AG09309 (cell line): ENCODE measurements around the gene UEVLD.

Experiments
- DNase-seq: peaks from one replicate; pipeline ENCODE4 v3.0.0-alpha.2; 2010; ENCODE audit warnings: low read depth
- H3K4me3 ChIP-seq: 2 replicates; pipeline ENCODE4 v1.5.1; 2011; ENCODE audit warnings: mild to moderate bottlenecking, low read depth, low read length, moderate library complexity; ENCODE audit not compliant: control insufficient read depth
- TF ChIP-seq, protein P1 (sequence below): IDR thresholded peaks from 2 replicates; pipeline ENCODE4 v1.5.1; 2011; ENCODE audit warnings: mild to moderate bottlenecking, low read depth, low read length, inconsistent platforms; ENCODE audit not compliant: insufficient read depth, control insufficient read depth; ENCODE audit errors: missing control alignments

The UEVLD gene

DNA sequence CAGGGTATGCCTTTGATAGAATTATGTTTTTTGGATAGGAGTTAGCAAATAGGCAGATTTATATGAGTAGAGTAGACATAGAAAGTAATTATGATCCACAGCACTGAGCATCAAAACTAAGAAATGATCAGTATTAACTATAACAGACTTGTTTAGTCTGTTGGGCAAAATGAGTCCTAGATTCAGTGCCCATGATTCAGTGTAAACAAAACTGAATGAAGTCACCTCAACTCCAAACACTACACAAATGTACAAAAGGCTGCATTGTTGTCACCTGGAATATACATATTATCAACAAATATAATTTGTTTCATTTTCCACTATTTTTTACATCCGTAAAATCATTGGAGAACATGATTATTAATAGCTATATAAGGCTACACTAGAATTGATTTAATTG is 6.7 kb downstream of the UEVLD start:
- TF ChIP-seq, protein P1, sequence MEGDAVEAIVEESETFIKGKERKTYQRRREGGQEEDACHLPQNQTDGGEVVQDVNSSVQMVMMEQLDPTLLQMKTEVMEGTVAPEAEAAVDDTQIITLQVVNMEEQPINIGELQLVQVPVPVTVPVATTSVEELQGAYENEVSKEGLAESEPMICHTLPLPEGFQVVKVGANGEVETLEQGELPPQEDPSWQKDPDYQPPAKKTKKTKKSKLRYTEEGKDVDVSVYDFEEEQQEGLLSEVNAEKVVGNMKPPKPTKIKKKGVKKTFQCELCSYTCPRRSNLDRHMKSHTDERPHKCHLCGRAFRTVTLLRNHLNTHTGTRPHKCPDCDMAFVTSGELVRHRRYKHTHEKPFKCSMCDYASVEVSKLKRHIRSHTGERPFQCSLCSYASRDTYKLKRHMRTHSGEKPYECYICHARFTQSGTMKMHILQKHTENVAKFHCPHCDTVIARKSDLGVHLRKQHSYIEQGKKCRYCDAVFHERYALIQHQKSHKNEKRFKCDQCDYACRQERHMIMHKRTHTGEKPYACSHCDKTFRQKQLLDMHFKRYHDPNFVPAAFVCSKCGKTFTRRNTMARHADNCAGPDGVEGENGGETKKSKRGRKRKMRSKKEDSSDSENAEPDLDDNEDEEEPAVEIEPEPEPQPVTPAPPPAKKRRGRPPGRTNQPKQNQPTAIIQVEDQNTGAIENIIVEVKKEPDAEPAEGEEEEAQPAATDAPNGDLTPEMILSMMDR: no peak
- DNase-seq: no peak
- no peak overlapping the region for H3K4me3 ChIP-seq

DNA sequence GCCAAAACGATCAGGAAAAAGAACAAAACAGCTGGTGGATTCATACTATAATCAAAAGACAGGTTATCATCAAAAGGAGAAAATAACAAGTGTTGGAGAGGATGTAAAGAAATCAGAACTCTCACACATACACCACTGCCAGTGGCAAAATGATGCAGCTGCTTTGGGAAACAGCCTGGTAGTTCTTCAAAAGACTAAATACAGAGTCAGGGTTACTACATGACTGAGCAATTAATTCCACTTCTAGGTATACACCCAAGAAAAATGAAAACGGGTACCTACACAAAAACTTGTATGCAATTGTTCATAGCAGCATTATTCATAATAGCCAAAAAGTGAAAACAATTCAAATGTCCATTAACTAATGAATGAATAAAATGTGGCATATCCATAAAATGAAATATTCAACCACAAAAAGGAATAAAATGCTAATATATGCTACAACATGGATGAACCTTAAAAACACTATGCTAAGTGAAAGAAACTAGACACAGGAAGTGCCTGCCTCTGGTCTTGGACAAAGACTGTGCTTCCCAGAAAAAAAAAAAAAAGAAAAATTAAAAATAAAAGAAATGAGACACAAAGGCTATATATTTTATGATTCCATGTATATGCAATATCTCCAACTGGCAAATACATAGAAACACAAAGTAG is 8.3 kb downstream of the UEVLD start:
- no peak for DNase-seq
- TF ChIP-seq, protein P1: no peak
- no peak overlapping the region for H3K4me3 ChIP-seq

DNA sequence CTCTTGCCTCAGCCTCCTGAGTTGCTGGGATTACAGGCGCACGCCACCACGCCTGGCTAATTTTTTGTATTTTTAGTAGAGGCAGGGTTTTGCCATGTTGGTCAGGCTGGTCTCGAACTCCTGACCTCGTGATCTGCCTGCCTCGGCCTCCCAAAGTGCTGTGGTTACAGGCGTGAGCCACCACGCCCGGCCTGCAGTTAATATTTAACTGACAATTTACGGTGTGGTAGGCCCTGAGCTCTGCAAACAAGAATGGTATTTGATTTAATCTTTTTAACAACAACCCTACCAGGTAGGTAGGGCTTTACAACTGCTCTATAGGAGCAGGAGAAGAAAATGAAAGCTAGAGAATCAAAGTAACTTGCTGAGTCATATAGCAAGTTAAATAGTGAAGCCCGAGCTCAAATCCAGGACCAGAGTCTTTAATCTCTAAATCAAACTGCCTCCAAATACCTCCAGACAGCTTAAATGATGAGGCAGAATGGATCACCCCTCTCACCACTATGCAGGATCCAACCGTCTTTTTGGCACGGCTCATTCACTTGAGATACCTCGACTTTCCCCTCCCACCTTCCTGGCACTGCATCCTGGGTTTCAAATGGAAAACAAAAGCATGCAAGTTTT is 9.4 kb downstream of the UEVLD start:
- no peak for DNase-seq
- TF ChIP-seq, protein P1: no peak
- H3K4me3 ChIP-seq: no peak overlapping the region

DNA sequence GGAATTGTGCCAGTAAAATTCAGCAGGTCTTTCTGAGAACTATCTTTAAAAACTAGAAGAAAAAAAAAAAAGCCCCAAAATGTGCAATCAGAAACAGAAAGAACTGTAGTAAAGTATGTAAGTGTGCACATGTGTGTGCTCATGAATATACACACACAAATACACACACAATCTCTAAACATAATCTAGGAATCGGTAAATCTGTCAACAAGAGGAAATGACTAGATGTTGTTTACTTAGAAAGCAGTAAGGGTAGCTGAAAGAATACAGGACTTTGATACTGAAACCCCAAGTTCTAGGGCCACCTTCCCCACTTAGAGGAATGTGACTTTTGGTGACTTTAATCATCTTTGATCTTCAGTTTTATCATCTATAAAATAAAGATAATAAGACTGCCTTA is 13.2 kb downstream of the UEVLD start:
- TF ChIP-seq, protein P1: no peak
- H3K4me3 ChIP-seq: no peak overlapping the region
- DNase-seq: no peak

DNA sequence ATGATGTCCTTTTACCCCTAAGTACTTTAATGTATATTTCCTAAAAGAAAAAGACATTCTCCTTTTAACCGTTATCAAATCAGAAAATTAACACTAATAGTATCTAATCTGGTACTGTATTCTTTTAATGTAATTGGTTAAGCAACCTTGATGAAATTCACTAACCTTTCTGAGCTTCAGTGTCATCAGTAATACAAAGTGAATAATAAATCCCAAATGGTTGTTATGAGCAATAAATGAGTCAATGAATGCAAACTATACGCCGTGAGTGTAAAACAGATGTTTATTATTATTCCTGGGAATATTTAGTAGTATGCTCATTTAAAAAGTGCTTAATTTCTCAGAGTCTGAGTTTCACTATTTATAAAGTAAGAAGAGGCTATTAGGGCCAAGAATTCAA is 21.5 kb downstream of the UEVLD start:
- H3K4me3 ChIP-seq: no peak overlapping the region
- no peak for DNase-seq
- TF ChIP-seq, protein P1: no peak

DNA sequence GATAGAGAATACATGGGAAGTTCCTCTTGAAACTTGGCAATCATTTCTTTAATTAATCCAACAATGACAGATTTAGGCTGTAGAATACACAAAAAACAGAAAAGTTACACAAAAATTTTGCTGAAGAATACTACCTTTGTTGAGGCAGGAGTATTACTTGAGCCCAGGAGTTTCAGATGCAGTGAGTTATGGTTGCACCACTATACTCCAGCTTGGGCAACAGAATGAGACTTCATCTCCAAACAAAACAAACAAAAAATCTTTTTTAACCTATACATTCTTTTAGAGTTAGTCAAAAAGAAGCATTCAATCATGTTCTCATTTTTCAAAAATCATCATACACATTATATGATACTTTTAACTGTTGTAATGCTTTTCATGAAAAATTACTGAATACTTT is 22.1 kb downstream of the UEVLD start:
- H3K4me3 ChIP-seq: no peak overlapping the region
- DNase-seq: no peak
- TF ChIP-seq, protein P1: no peak
